ENCODE data around the gene CA10. TPM values are rescaled to one million over a fixed set of nuclear protein-coding genes. Genes with fewer than 3 reads are reported as not detected.
A peak's percentile ranks its signal among the peaks of the same experiment; 100 is the strongest.

The CA10 gene
- total and polyA plus RNA-seq, 2 donors (not counting 1 experiment from before 2014, with no cell fraction given), result not detected

GRCh38 chr17:51650772-51651171 is 507.7 kb downstream of the CA10 start:
- no peak overlapping the region for H3K4me2 ChIP-seq (ENCODE audit: extremely low read depth, insufficient read depth, low read length)

GRCh38 chr17:51650202-51650601 is 508.3 kb downstream of the CA10 start:
- H3K27me3 ChIP-seq (ENCODE audit: control insufficient read depth, insufficient read depth, low read length), result no peaks in the 10 kb centered on the region
- H3K4me1 ChIP-seq (ENCODE audit: control insufficient read depth, extremely low read depth, insufficient read depth, low read length), result no peaks in the 10 kb centered on the region
- no peak overlapping the region for H3K27ac ChIP-seq (ENCODE audit: insufficient read depth, low read length)
- H3K36me3 ChIP-seq (ENCODE audit: control insufficient read depth, insufficient read depth, low read length), result no peaks in the 10 kb centered on the region
- DNase-seq (ENCODE audit: low read depth in 2 of 2), result no peak
- no peak overlapping the region for H3K4me2 ChIP-seq (ENCODE audit: extremely low read depth, insufficient read depth, low read length)
- H3K4me3 ChIP-seq (replicated peaks in 1 of 4; ENCODE audit: control extremely low read depth in 1 of 4, insufficient read depth in 1 of 4, low read depth in 3 of 4, low read length in 4 of 4), result no peak overlapping the region
- TF ChIP-seq CTCF (conservative IDR thresholded peaks at IDR 0.05 in 1 of 2, IDR thresholded peaks at IDR 0.05 in 1 of 2; ENCODE audit: low read depth in 1 of 2, low read length in 2 of 2) (no peak), EZH2 (IDR thresholded peaks at IDR 0.05; ENCODE audit: low read length, missing control alignments) (no peak)
- no peaks in the 10 kb centered on the region for H3K79me2 ChIP-seq (ENCODE audit: control insufficient read depth, insufficient read depth, low read length)
- no peaks in the 10 kb centered on the region for H3K9me3 ChIP-seq (ENCODE audit: control insufficient read depth, insufficient read depth, low read depth, low read length)
- H2AFZ ChIP-seq (ENCODE audit: low read length), result no peak overlapping the region
- no peaks in the 10 kb centered on the region for H4K20me1 ChIP-seq (ENCODE audit: control insufficient read depth, extremely low read depth, insufficient read depth, low read length)
- H3K9ac ChIP-seq (ENCODE audit: insufficient read depth, low read length), result no peak overlapping the region

More at GRCh38 chr17:51650772-51651171, 507.7 kb downstream of the CA10 start:
- no peak for DNase-seq (ENCODE audit: low read depth in 2 of 2)
- Histone ChIP-seq H3K9me3 (ENCODE audit: control insufficient read depth, insufficient read depth, low read depth, low read length) (no peaks in the 10 kb centered on the region), H2AFZ (ENCODE audit: low read length) (no peak overlapping the region), H3K4me3 (replicated peaks in 1 of 4; ENCODE audit: control extremely low read depth in 1 of 4, insufficient read depth in 1 of 4, low read depth in 3 of 4, low read length in 4 of 4) (no peak overlapping the region), H3K27me3 (ENCODE audit: control insufficient read depth, insufficient read depth, low read length) (no peaks in the 10 kb centered on the region), H3K9ac (ENCODE audit: insufficient read depth, low read length) (no peak overlapping the region), H3K4me1 (ENCODE audit: control insufficient read depth, extremely low read depth, insufficient read depth, low read length) (no peaks in the 10 kb centered on the region), H4K20me1 (ENCODE audit: control insufficient read depth, extremely low read depth, insufficient read depth, low read length) (no peaks in the 10 kb centered on the region), H3K36me3 (ENCODE audit: control insufficient read depth, insufficient read depth, low read length) (no peaks in the 10 kb centered on the region), H3K27ac (ENCODE audit: insufficient read depth, low read length) (no peak overlapping the region), H3K79me2 (ENCODE audit: control insufficient read depth, insufficient read depth, low read length) (no peaks in the 10 kb centered on the region)
- TF ChIP-seq EZH2 (IDR thresholded peaks at IDR 0.05; ENCODE audit: low read length, missing control alignments) (no peak), CTCF (conservative IDR thresholded peaks at IDR 0.05 in 1 of 2, IDR thresholded peaks at IDR 0.05 in 1 of 2; ENCODE audit: low read depth in 1 of 2, low read length in 2 of 2) (no peak)

- H2AFZ ChIP-seq (ENCODE audit: low read length), result no peak overlapping the region
- H3K4me1 ChIP-seq (ENCODE audit: control insufficient read depth, extremely low read depth, insufficient read depth, low read length), result no peaks in the 10 kb centered on the region
- TF ChIP-seq EZH2 (IDR thresholded peaks at IDR 0.05; ENCODE audit: low read length, missing control alignments) (no peak), CTCF (conservative IDR thresholded peaks at IDR 0.05 in 1 of 2, IDR thresholded peaks at IDR 0.05 in 1 of 2; ENCODE audit: low read depth in 1 of 2, low read length in 2 of 2) (no peak)
- peak in 1 of 2 donors; percentile 1 for DNase-seq (ENCODE audit: low read depth in 2 of 2)
- no peaks in the 10 kb centered on the region for H3K36me3 ChIP-seq (ENCODE audit: control insufficient read depth, insufficient read depth, low read length)
- no peak overlapping the region for H3K4me3 ChIP-seq (replicated peaks in 1 of 4; ENCODE audit: control extremely low read depth in 1 of 4, insufficient read depth in 1 of 4, low read depth in 3 of 4, low read length in 4 of 4)
- H3K27ac ChIP-seq (ENCODE audit: insufficient read depth, low read length), result no peak overlapping the region
- no peaks in the 10 kb centered on the region for H3K27me3 ChIP-seq (ENCODE audit: control insufficient read depth, insufficient read depth, low read length)
- H3K4me2 ChIP-seq (ENCODE audit: extremely low read depth, insufficient read depth, low read length), result no peak overlapping the region
- no peaks in the 10 kb centered on the region for H3K79me2 ChIP-seq (ENCODE audit: control insufficient read depth, insufficient read depth, low read length)
- no peaks in the 10 kb centered on the region for H3K9me3 ChIP-seq (ENCODE audit: control insufficient read depth, insufficient read depth, low read depth, low read length)
- H4K20me1 ChIP-seq (ENCODE audit: control insufficient read depth, extremely low read depth, insufficient read depth, low read length), result no peaks in the 10 kb centered on the region
- no peak overlapping the region for H3K9ac ChIP-seq (ENCODE audit: insufficient read depth, low read length)
Observed at GRCh38 chr17:51647826-51648225, 510.7 kb downstream of the CA10 start.
